OCI-LY7 (cell line): ENCODE results near the gene KBTBD12.

ENCODE experiments used
- CTCF ChIP-seq: fragments of 200-600 bp; sonication (generic); conservative IDR thresholded peaks from 2 replicates; pipeline ENCODE4 v1.5.1; 2014; ENCODE audit warnings: mild to moderate bottlenecking, antibody characterized with exemption, low read length, moderate library complexity, mixed read lengths
- EZH2phosphoT487 ChIP-seq: fragments of 200-600 bp; sonication (generic); IDR thresholded peaks from 2 replicates; pipeline ENCODE4 v1.6.1; 2018; ENCODE audit warnings: low read depth, borderline replicate concordance, mild to moderate bottlenecking, mixed run types, antibody characterized with exemption, low read length, moderate library complexity, mixed read lengths

GRCh38 chr3:127978636-127979035 lies 63.6 kb downstream of the KBTBD12 start:
- TF ChIP-seq CTCF (no peak), EZH2phosphoT487 (no peak)
